ENCODE results near the gene TULP1.
"Not testable (repeated sequence)": the region's sequence is repeated elsewhere in the genome, so short reads cannot be mapped to it uniquely, and the experiment has no call there.

Gene TULP1

GRCh38 chr6:35539223-35539622 lies 26.5 kb upstream of the TULP1 start:
- in situ Hi-C loops (cut with MboI; ENCODE audit: low pct_unique_long_range_greater_than_20kb, low sequenced_read_pairs, unreplicated experiment) = no loop called here
- no peak for TF ChIP-seq CTCF (IDR thresholded peaks at IDR 0.05; ENCODE audit: extremely low read depth, insufficient read depth, missing control alignments)
- DNase-seq (ENCODE audit: low spot score) = no peak

GRCh38 chr6:35535847-35536246 lies 23.2 kb upstream of the TULP1 start:
- in situ Hi-C loops (cut with MboI; ENCODE audit: low pct_unique_long_range_greater_than_20kb, low sequenced_read_pairs, unreplicated experiment); DNase-seq (ENCODE audit: low spot score): not testable (repeated sequence)

- DNase-seq (ENCODE audit: low spot score) = no peak
- in situ Hi-C loops (cut with MboI; ENCODE audit: low pct_unique_long_range_greater_than_20kb, low sequenced_read_pairs, unreplicated experiment) = no loop called here
- no peak for TF ChIP-seq CTCF (IDR thresholded peaks at IDR 0.05; ENCODE audit: extremely low read depth, insufficient read depth, missing control alignments)
Measured at GRCh38 chr6:35534407-35535170, 21.9 kb upstream of the TULP1 start.

GRCh38 chr6:35533981-35534380 lies 21.3 kb upstream of the TULP1 start:
- DNase-seq (ENCODE audit: low spot score) = no peak
- in situ Hi-C loops (cut with MboI; ENCODE audit: low pct_unique_long_range_greater_than_20kb, low sequenced_read_pairs, unreplicated experiment) = no loop called here
- TF ChIP-seq CTCF (IDR thresholded peaks at IDR 0.05; ENCODE audit: extremely low read depth, insufficient read depth, missing control alignments) = no peak

- DNase-seq (ENCODE audit: low spot score) = no peak
- TF ChIP-seq CTCF (IDR thresholded peaks at IDR 0.05; ENCODE audit: extremely low read depth, insufficient read depth, missing control alignments) = no peak
Measured at GRCh38 chr6:35532126-35532525, 19.4 kb upstream of the TULP1 start.

GRCh38 chr6:35524380-35525020 lies 11.8 kb upstream of the TULP1 start:
- TF ChIP-seq CTCF (IDR thresholded peaks at IDR 0.05; ENCODE audit: extremely low read depth, insufficient read depth, missing control alignments) = no peak
- DNase-seq (ENCODE audit: low spot score) = no peak
- in situ Hi-C loops (cut with MboI; ENCODE audit: low pct_unique_long_range_greater_than_20kb, low sequenced_read_pairs, unreplicated experiment) = no loop called here

More at GRCh38 chr6:35532126-35532525, 19.4 kb upstream of the TULP1 start:
- in situ Hi-C loops (cut with MboI; ENCODE audit: low pct_unique_long_range_greater_than_20kb, low sequenced_read_pairs, unreplicated experiment) = no loop called here

Measured in GM13977 (cell line).